Fibroblast of skin of back (primary cell): ENCODE data around the gene PPP4R1.
"Not testable (repeated sequence)": the region's sequence is repeated elsewhere in the genome, so short reads cannot be mapped to it uniquely, and the experiment has no call there.

Experiments used
- DNase-seq: peaks from one replicate; pipeline ENCODE4 v3.0.0-alpha.2; 2013

The PPP4R1 gene

GRCh38 chr18:9630444-9630843 is 16.1 kb upstream of the PPP4R1 start:
- DNase-seq: no peak

- peak; percentile 72 for DNase-seq
Observed at GRCh38 chr18:9629709-9630108, 15.3 kb upstream of the PPP4R1 start.

- DNase-seq: no peak
Observed at GRCh38 chr18:9628984-9629383, 14.6 kb upstream of the PPP4R1 start.

DNA sequence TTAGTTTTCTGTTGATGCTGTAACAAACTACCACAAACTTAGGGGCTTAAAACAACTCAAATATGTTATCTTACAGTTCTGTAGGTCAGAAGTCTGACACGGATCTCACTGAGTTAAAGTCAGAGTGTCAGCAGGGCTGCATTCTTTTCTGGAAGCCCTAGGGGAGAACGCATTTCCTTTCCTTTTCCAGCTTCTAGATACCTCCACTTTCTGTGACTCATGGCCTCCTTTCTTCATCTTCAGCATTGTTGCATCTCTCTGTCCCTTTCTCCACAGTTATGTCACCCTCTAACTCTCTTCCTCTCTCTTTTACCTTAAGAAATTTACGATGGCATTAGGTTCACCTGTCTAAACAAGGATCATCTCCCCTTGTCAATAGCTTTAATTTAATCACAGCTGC is 13.3 kb upstream of the PPP4R1 start:
- peak; percentile 83 for DNase-seq

DNA sequence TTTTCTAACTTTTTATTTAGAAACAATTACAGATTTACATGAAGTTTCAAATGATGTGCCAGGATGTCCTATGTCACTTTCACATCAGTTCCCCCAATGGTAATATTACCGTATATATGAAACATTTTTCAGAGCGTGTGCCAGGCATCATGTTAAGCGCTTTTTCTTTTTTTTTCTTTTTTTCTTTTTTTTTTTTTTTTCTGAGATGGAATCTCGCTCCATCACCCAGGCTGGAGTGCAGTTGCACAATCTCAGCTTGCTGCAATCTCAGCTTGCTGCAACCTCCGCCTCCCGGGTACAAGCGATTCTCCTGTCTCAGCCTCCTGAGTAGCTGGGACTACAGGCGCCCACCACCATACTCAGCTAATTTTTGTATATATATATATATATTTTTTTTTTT is 5.6 kb upstream of the PPP4R1 start:
- DNase-seq: no peak

DNA sequence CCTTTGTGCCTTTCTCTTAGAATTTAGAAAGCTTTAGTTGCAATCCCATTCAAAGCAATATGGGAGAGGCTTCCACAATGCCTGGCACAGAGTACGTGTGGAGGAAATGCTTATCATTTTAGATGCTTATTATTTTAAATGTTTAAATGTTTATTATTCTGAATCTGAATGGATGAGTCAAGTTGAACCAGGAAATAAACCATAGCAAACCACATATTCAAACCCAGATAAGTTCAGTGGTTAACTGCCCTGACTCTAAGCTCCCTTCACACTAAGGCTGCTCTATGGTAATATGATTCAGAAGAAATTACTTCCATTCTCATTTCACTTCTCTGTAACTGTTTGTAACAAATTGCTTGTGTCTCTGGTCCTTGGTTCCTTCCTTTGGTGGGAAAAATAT is 5.2 kb upstream of the PPP4R1 start:
- peak; percentile 87 for DNase-seq

DNA sequence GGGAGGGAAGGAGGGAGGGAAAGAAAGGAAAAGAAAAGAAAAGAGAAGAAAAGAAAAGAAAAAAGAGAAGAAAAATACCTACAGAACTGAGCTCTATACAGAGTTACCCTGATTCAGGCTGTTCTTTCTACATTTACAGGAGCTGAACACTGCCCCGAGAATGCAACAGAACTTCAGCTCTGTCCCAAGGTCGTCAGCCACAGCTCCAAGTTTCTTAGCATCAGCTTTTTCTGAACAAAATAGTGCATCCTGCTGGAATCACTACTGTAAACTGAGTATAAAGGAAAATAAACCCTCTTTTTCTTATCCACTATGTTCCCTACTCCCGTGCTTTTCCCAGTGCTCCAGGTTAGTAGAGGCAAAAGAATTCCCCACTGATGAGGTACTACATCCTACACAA is 4.7 kb upstream of the PPP4R1 start:
- DNase-seq: peak; percentile 21

GRCh38 chr18:9617006-9617542 is 2.7 kb upstream of the PPP4R1 start:
- DNase-seq: peak; percentile 73

- peak; percentile 73 for DNase-seq
Observed at GRCh38 chr18:9616049-9616448, 1.7 kb upstream of the PPP4R1 start.

DNA sequence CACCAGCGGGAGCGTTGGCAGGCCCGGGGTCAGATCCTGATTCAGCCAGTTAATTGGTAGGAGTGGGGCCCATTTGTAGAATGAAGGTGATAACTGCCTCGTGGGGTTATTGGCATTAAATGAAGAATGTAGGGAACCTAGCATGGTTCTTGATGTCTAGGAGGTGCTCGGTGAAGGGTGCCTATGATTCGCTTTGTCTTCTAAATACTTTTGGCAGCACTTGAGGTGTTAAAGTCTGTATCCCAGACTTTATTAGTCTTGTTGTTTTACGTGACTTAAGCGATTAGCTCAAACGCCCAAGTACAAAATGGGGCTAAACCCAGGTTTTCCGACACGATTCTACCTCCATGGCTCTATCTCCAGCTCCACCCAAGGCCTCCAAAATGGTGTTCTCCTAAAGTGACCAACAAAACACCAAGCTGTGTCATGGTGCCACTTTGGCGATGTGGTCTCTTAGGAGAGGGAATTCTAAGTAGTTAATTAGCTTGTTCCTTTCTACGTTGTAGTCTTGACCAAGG is 980 bp upstream of the PPP4R1 start:
- DNase-seq: peak; percentile 9

GRCh38 chr18:9613550-9614400 is 584 bp downstream of the PPP4R1 start:
- DNase-seq: peak; percentile 62

DNA sequence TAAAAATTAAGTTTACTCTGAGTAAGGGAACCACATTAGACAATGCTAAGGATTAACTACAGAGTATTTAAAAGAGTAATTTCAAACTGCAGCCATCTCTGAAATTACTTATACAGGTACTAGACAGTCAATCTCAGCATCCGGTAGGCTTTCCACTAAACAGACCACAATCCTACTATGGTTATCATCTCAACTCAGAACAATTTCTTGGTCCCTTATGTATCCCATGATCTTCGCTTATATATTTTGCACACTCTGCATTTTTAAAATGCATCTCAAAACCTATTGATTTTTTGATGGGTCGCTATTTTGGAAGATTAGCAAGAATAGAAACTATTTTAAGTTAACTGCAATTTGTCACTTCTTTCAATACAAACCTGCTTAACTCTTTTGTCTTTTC is 1.4 kb downstream of the PPP4R1 start:
- no peak for DNase-seq

- peak; percentile 49 for DNase-seq
Observed at GRCh38 chr18:9612215-9612830, 2.0 kb downstream of the PPP4R1 start.

- no peak for DNase-seq
Observed at GRCh38 chr18:9609190-9609589, 5.2 kb downstream of the PPP4R1 start.

DNA sequence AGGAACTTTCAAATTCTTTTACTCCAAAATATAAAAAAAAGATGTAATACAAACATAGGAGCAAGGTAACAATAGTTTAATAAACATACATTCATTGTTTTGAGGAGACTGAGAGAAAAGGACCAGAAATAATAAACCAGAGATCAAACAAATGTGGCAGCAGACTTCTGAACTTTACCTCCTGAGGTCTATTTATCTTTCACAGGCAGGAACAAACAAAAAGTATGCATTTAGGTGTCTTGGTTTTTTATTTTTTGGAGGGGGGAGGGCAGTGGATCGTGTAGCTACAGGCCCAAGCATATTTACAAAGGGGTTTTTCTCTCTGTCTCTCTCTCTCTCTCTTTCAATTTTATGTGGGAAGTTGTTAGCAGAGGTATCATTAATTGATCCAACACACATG is 5.6 kb downstream of the PPP4R1 start:
- no peak for DNase-seq

GRCh38 chr18:9608298-9608697 is 6.1 kb downstream of the PPP4R1 start:
- DNase-seq: peak; percentile 12

GRCh38 chr18:9607111-9607510 is 7.2 kb downstream of the PPP4R1 start:
- DNase-seq: not testable (repeated sequence)

DNA sequence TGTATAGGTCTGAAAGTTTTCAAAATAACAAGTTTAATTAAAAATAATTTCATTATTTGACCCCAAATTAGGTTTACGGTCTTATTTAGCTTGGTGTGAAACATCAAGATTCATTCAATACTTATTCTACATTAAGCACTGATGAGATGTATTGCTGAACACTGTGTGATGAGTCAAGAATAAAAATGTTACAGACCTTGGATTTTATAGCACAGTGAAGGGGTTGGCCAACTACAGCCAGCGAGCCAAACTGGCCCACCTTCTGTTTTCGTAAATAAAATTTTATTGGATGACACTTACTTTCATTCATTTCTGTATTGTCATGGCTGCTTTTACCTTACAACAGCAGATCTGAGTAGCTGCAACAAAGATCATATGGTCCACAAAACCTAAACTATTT is 8.3 kb downstream of the PPP4R1 start:
- no peak for DNase-seq

DNA sequence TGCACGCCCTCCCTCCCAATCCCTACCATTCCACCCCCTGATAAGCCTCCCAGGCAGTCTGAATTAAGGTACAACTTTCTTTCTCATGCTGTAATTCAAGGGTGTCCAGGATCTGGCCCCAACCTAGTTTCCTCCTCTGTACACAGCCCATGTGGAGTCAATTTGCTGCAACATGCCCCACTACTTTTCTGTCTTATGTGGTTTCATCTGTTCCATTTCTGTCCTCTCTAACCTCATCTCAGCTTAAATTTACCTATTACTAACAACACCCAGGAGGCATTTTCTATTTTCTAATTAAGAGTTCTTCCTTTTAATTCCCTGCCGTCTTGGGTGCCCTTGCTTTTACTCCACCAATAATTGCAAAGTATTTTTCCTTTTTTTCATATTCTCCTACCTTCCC is 10.0 kb downstream of the PPP4R1 start:
- no peak for DNase-seq

- no peak for DNase-seq
Observed at GRCh38 chr18:9599328-9599727, 15.0 kb downstream of the PPP4R1 start.

- no peak for DNase-seq
Observed at GRCh38 chr18:9597609-9598008, 16.8 kb downstream of the PPP4R1 start.

DNA sequence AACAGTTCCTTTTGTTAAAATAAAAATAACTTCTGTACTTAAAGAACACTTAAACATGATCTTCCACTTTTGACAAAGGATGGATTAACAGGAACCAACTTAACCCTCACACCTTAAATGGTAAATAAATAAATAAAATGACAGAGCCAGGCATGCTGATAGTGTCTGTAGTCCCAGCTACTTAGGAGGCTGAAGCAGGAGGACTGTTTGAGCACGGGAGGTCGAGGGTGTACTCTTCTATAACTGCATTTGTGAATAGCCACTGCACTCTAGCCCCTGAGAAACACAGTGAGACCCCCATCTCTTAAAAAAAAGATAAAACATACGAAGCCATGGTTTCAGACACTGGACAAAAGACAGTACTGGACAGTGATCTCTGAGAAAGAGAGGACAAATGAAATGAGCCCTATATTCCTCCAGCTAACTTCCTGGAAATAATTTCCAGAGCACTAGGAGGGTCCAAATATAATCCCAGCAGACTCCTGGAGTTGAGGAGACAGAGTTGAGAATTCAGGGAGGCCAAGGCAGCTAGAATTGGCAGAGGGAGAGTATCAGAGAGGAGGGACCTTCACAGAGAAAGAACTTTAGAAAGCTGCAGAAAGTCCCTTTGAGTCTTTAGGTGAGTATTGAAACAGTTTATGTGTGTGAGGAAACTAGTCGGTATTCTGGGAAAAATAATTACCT is 17.4 kb downstream of the PPP4R1 start:
- DNase-seq: no peak

DNA sequence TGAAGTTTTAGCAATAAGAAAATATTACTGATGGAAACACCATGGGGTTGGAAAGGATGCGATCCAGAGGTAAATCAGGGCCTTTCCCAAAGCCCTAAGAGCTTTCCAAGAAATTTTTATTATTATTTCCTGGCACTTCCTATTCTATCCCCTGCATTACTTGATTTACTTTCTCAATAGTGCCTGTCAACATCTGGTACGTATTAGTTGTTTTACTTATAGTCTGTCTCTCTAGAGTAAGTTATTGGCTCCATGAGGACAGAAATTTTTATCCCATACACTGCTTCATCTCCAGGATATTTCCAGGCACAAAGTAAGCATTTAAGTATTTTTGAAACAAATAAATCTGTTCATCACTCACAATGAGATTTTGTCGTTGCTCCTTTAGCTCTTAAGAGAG is 18.1 kb downstream of the PPP4R1 start:
- DNase-seq: peak; percentile 24
